Sigmoid colon (tissue), 4 donors: ENCODE measurements around the gene ACADL.

Experiments
- CTCF ChIP-seq, 4 experiments: fragments of 450-650 bp in 3 of 4; fragments of 200-600 bp in 1 of 4; IDR thresholded peaks; one replicate each; pipeline ENCODE4 v1.5.1; 2016 to 2019; ENCODE audit warnings: antibody characterized with exemption in 4 of 4, mild to moderate bottlenecking in 3 of 4, moderate library complexity in 2 of 4
- POLR2AphosphoS5 ChIP-seq, 4 donors: sonication (generic); formaldehyde crosslinking; IDR thresholded peaks; one replicate each; pipeline ENCODE4 v1.6.1; 2017; ENCODE audit warnings: antibody characterized with exemption in 4 of 4

- no peak for TF ChIP-seq CTCF (IDR thresholded peaks at IDR 0.05)
- TF ChIP-seq POLR2AphosphoS5 (IDR thresholded peaks at IDR 0.05), result no peak
These were observed 67.7 kb downstream of the ACADL start for GRCh38 chr2:210157526-210157925.
